ENCODE results near the gene AARS2. TPM values are rescaled to one million over a fixed set of nuclear protein-coding genes. Genes with fewer than 3 reads are reported as not detected.

The AARS2 gene
- total RNA-seq, 4 donors from 2014 or later, result 9.0 to 21.9 (median 12.2) TPM

GRCh38 chr6:44250718-44251123 is 62.4 kb downstream of the AARS2 start:
- no peaks in the 10 kb centered on the region for H3K9me3 ChIP-seq
- H3K36me3 ChIP-seq, result peaks cover 41 to 75% (median 63%) of the 10 kb centered on the region in 3 donors
- H3K27me3 ChIP-seq, result no peaks in the 10 kb centered on the region
- no peak overlapping the region for H3K4me3 ChIP-seq
- 67 to 83% methylated on average over 3 of the region's 3 CpGs for WGBS, 2 donors
- DNase-seq, result no peak
- H3K4me1 ChIP-seq, result peaks cover 14 to 81% (median 29%) of the 10 kb centered on the region in 3 donors
- H3K27ac ChIP-seq, result no peak overlapping the region
- TF ChIP-seq, protein P1, sequence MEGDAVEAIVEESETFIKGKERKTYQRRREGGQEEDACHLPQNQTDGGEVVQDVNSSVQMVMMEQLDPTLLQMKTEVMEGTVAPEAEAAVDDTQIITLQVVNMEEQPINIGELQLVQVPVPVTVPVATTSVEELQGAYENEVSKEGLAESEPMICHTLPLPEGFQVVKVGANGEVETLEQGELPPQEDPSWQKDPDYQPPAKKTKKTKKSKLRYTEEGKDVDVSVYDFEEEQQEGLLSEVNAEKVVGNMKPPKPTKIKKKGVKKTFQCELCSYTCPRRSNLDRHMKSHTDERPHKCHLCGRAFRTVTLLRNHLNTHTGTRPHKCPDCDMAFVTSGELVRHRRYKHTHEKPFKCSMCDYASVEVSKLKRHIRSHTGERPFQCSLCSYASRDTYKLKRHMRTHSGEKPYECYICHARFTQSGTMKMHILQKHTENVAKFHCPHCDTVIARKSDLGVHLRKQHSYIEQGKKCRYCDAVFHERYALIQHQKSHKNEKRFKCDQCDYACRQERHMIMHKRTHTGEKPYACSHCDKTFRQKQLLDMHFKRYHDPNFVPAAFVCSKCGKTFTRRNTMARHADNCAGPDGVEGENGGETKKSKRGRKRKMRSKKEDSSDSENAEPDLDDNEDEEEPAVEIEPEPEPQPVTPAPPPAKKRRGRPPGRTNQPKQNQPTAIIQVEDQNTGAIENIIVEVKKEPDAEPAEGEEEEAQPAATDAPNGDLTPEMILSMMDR (IDR thresholded peaks at IDR 0.05), result no peak
- TF ChIP-seq POLR2A (IDR thresholded peaks at IDR 0.05), result no peak
- intact Hi-C loops (cut with DNase I), result loop anchor here (10.0 kb wide), 1 partner anchor 156 kb away; no protein-coding TSS in a partner anchor

DNA sequence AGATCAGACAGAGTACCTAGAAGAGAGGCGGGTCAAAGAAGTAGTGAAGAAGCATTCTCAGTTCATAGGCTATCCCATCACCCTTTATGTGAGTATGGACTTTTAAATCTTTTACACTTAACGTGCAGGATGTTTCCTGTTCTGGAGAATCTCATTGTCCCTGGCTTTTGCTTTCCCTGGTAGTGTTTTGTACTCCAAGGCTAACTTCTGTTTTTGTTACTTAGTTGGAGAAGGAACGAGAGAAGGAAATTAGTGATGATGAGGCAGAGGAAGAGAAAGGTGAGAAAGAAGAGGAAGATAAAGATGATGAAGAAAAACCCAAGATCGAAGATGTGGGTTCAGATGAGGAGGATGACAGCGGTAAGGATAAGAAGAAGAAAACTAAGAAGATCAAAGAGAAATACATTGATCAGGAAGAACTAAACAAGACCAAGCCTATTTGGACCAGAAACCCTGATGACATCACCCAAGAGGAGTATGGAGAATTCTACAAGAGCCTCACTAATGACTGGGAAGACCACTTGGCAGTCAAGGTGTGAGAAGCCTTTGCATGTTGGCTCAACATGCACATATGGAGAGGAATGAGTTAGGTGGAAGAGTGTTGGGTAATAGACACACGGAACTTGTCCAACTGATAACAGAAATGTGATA is 63.0 kb downstream of the AARS2 start:
- H3K36me3 ChIP-seq, result peaks cover 41 to 70% (median 62%) of the 10 kb centered on the region in 3 donors
- H3K9me3 ChIP-seq, result no peaks in the 10 kb centered on the region
- H3K4me3 ChIP-seq, result no peak overlapping the region
- DNase-seq, result no peak
- WGBS, 2 donors, result 62% methylated on average over 6 of the region's 6 CpGs
- H3K4me1 ChIP-seq, result peaks cover 16 to 81% (median 31%) of the 10 kb centered on the region in 3 donors
- intact Hi-C loops (cut with DNase I), result loop anchor here (10.0 kb wide), 1 partner anchor 155 kb away; no protein-coding TSS in a partner anchor
- H3K27me3 ChIP-seq, result no peaks in the 10 kb centered on the region
- TF ChIP-seq, protein P1 (IDR thresholded peaks at IDR 0.05), result no peak
- TF ChIP-seq POLR2A (IDR thresholded peaks at IDR 0.05), result no peak
- no peak overlapping the region for H3K27ac ChIP-seq

Other genes starting within 250 kb of the AARS2 start
- gene MRPL14, start 185.9 kb downstream of the AARS2 start, total RNA-seq, result 10 to 100 TPM; 41.7 to 60.3 (median 53.6) TPM
- 10 to 100 TPM; 27.8 to 56.3 (median 45.5) TPM for gene TMEM63B, start 185.8 kb downstream of the AARS2 start, total RNA-seq
- under 1 TPM in 2 of 4 donors, not detected in 2; 0.57 to 1.00 TPM for gene CAPN11, start 154.5 kb downstream of the AARS2 start, total RNA-seq
- gene MYMX, start 96.4 kb downstream of the AARS2 start, total RNA-seq, result not detected
- gene SLC29A1, start 89.8 kb downstream of the AARS2 start, total RNA-seq, result 10 to 100 TPM; 12.7 to 24.8 (median 22.3) TPM
- 100 to 1,000 TPM; 433 to 696 (median 601) TPM for gene HSP90AB1, start 66.2 kb downstream of the AARS2 start, total RNA-seq
- 10 to 100 TPM in 3 of 4 donors, 1 to 10 TPM in 1; 9.7 to 34.4 (median 21.2) TPM for gene SLC35B2, start 55.8 kb downstream of the AARS2 start, total RNA-seq
- 10 to 100 TPM in 3 of 4 donors, 1 to 10 TPM in 1; 8.6 to 11.2 (median 10.2) TPM for gene NFKBIE, start 47.8 kb downstream of the AARS2 start, total RNA-seq
- gene TMEM151B, start 42.9 kb downstream of the AARS2 start, total RNA-seq, result not detected
- gene SPATS1, start 29.3 kb upstream of the AARS2 start, total RNA-seq, result not detected
- 10 to 100 TPM in 3 of 4 donors, 1 to 10 TPM in 1; 10.0 to 19.3 (median 14.7) TPM for gene CDC5L, start 74.4 kb upstream of the AARS2 start, total RNA-seq